ENCODE measurements around the gene WEE1.
A peak's percentile ranks its signal among the peaks of the same experiment; 100 is the strongest.
"Not testable (repeated sequence)": the region's sequence is repeated elsewhere in the genome, so short reads cannot be mapped to it uniquely, and the experiment has no call there.

WEE1 gene

GRCh38 chr11:9596926-9597464 is 23.5 kb downstream of the WEE1 start:
- DNase-seq (ENCODE audit: low read depth) = no peak

DNA sequence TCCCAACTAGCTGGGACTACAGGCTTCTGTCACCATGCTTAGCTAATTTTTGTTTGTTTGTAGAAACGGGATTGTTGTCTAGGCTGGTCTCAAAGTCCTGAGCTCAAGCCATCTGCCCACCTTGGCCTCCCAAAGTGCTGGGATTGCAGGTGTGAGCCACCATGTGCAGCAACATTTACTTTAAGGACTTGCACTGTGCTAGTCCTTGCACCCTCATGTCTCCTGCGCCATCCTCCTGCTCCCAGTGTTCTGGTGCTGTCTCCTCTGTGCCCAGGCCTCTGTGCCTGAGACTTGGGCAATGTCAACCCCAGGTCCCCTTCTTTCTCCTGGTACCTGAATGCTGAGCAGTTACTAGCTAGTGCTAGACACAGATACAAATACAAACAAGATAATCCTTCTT is 26.7 kb downstream of the WEE1 start:
- no peak for DNase-seq (ENCODE audit: low read depth)

DNA sequence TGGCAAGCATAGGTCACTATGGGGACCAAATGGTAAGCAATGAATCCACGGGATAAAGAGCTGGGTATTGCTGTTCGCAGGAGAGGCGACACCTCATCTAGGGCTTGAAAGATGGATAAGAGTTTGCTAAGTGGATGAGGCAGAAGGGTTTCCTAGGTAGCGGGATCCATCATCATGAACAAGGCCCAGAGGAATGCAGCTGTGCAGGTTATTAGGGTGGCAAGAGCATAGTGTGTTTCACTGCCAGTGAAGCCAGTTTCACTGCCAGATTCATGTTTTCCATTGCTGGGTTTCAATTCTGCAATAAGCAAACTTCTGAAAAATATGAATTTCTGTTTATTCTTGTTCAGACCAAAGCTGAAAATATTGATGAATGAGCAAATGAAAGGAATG is 27.2 kb downstream of the WEE1 start:
- DNase-seq (ENCODE audit: low read depth) = no peak

GRCh38 chr11:9601037-9601875 is 27.8 kb downstream of the WEE1 start:
- peak; percentile 94 for DNase-seq (ENCODE audit: low read depth)

DNA sequence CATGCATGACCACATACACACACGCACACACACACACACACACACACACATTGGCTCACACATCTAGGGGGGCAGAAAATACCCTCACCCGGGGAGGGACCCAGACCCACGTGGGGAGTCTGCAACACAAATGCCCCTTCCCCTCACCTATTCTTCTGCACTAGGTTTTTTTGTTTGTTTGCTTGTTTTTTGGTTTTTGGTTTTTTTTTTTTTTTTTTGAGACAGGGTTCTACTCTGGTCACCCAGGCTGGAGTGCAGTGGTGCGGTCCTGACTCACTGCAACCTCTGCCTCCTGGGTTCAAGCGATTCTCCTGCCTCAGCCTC is 28.4 kb downstream of the WEE1 start:
- no peak for DNase-seq (ENCODE audit: low read depth)

DNA sequence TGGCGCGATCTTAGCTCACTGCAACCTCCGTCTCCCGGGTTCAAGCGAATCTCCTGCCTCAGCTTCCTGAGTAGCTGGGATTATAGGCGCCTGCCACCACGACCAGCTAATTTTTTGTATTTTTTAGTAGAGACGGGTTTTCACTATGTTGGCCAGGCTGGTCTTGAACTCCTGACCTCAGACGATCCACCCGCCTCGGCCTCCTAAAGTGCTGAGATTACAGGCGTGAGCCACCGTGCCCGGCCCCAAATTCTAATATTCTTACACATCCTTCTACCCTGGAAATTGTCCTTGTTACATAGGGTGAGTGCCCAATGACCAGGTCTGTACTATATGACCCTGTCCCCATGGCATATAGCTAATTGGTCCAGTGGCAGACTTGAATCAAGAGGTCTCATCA is 29.7 kb downstream of the WEE1 start:
- DNase-seq (ENCODE audit: low read depth) = not testable (repeated sequence)

DNA sequence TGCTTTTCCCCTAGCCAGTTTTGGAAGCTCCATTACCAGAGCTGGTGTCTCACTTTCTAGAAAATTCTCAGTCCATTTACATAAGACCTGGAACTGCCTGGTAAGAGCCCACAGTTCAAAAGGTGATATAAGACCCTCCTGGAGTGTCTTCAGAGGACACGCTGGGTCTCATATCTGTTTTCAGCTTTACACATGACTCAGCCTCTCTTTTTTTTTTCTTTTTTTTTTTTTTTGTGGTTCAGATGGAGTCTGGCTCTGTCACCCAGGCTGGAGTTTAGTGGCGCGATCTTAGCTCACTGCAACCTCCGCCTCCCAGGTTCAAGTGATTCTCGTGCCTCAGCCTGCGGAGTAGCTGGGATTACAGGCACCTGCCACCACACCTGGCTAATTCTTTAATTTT is 30.7 kb downstream of the WEE1 start:
- DNase-seq (ENCODE audit: low read depth) = no peak

GRCh38 chr11:9605742-9606141 is 32.3 kb downstream of the WEE1 start:
- no peak for DNase-seq (ENCODE audit: low read depth)

DNA sequence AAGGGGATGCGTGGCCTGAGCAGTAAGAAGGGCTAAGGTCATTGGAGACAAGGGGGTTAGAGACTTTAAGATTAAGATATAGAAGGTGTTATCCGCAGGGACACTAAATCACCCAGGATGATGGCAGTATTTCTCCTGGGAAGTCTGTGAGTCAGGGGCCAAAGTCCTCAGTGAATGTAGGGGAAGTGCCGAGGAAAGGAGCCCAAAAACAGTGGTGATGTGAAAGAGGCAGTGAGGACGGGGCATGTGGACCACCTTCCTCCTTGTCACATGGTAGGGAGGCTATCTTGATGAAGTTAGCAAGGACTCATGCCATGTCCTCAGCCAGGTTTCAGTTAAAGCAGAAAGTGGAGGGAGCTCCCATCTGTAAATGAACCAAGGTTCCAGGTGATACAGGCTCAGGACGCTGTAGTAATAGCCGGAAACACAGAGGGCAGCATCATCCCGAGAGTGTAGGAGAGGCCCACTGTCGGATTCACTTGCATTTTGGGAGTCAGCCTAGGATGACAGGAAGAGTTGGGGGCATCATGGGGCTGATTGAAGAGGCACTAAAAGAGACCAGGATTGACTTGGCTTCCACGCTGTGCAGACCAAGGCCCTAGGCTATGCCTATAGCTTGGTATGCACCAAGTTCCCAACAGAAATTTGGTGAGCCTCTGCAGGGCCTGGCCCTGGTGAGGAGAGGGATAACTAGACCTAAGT is 33.5 kb downstream of the WEE1 start:
- no peak for DNase-seq (ENCODE audit: low read depth)

- DNase-seq (ENCODE audit: low read depth) = no peak
Measured at GRCh38 chr11:9607511-9607899, 34.0 kb downstream of the WEE1 start.

- DNase-seq (ENCODE audit: low read depth) = no peak
Measured at GRCh38 chr11:9609002-9609759, 35.7 kb downstream of the WEE1 start.

GRCh38 chr11:9609841-9610240 is 36.4 kb downstream of the WEE1 start:
- DNase-seq (ENCODE audit: low read depth) = no peak

DNA sequence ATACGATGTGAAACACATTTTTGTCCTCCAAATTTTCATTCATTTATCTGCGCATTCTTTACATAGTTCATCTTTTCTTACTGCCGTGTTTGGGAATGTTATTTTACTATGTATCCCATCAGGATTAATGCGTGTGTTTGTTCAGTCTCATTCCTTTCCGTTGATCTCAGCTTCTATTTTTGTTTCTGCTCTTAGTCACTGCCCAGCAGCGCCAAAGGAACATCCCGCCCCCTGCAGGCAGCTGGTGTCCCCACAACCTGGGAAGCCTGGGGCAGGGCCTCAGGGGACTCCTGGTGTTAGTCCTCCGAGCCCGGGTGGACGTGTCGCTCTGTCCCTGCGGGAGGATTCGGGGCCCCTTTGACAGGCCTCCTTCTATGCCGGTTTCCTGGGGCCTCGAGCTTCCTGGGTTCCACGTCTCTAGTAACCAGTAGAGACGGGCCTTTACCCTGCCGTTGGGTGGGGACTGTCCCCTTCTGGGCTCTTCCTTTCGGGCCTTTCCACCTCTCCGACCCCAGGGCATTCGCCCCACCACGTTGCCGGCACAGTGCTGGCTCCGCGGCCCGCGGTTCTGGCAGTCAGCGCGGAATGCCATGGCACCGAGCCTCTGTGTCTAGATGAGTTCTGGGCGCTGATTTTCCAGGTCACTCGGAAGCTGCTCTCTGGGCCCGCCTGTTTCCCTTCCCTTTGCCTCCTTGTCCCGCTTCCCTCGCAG is 39.8 kb downstream of the WEE1 start:
- peak; percentile 96 for DNase-seq (ENCODE audit: low read depth)

- DNase-seq (ENCODE audit: low read depth) = peak; percentile 42
Measured at GRCh38 chr11:9613830-9614762, 40.6 kb downstream of the WEE1 start.

DNA sequence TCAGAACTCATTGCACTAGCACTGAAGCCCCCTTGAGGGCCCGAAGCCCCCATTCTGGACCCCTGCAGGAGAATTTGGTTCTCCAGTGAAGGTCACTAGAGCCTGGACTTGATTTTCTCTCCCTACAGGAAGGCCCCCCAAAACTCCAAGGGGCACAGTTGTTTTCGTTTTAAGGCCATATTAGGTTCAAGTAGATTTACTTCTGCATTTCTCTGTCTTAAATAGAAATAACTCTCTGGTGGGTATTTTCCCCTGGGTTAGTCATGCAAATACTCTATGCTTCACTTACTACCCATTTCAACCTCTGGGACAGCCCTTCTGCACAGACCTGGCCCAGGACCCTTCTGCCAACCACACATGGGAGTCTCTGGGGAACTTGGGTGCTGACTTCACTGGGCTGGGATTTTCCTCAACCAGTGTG is 41.6 kb downstream of the WEE1 start:
- no peak for DNase-seq (ENCODE audit: low read depth)

DNA sequence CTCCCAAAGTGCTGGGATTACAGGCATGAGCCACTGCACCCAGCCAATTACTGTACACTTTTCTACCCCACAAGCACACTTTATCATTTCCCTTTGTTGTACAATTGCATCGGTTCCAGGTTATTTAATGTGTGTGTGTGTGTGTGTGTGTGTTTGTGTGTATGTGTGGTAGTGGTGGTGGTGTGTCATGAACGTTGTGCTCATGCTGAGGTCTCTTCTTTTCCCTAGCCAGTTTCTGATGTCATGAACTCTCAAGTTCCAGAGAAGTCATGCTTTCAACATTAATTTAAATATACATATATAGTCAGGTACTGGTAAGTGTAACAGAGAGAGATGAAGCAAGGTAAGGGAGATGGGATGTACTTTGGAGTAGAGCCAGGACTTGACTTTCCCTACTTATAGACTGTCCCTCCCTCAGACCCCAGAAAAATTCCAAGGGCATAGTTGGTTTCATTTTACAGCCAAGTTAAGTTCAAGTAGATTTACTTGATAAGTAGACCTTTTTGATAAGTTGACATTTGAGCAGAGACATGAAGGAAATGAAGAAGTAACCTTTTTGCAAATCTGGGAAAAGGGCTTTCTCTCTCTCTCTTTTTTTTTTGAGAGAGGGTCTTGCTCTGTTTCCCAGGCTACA is 42.7 kb downstream of the WEE1 start:
- DNase-seq (ENCODE audit: low read depth) = no peak

DNA sequence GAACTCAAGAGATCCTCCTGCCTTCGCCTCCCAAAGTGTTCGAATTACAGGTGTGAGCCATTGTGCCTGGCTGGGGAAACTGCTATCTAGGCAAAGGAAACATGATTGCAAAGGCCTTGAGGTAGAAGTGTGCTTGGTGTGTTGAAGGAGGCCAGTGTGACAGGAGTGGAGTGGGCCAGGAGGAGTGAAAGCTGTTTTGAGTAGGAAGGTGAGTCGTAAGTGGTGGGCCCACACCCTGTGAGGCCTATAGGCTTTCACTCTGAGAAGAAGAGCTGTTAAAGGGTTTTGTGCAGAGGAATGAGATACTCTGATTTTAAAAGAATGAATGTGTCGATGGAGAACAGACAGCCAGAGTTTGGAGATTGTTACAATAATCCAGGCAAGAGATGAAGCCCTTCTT is 43.4 kb downstream of the WEE1 start:
- DNase-seq (ENCODE audit: low read depth) = no peak

DNA sequence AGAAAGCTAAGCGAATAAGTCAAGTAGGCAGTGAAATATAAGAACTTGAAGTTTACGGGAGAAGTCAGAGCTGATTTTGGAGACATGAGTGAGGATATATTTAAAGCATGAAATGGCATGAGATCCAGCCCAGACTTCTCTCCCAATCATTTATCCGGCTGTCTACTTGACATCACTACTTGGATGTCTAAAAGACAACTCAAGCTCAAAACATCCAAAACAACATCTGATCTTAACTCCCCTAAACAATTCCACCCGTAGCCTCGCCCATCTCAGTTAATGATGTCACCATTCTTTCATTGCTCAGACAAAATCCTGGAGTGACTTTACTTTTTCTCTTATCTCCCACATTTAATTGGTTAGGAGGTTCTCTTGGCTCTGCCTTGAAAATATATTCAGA is 44.5 kb downstream of the WEE1 start:
- peak; percentile 60 for DNase-seq (ENCODE audit: low read depth)

- DNase-seq (ENCODE audit: low read depth) = no peak
Measured at GRCh38 chr11:9619004-9619403, 45.5 kb downstream of the WEE1 start.

- no peak for DNase-seq (ENCODE audit: low read depth)
Measured at GRCh38 chr11:9619971-9620370, 46.5 kb downstream of the WEE1 start.

Data from non-pigmented ciliary epithelial cell (primary cell).